ENCODE data around the gene TAF12.

DNA sequence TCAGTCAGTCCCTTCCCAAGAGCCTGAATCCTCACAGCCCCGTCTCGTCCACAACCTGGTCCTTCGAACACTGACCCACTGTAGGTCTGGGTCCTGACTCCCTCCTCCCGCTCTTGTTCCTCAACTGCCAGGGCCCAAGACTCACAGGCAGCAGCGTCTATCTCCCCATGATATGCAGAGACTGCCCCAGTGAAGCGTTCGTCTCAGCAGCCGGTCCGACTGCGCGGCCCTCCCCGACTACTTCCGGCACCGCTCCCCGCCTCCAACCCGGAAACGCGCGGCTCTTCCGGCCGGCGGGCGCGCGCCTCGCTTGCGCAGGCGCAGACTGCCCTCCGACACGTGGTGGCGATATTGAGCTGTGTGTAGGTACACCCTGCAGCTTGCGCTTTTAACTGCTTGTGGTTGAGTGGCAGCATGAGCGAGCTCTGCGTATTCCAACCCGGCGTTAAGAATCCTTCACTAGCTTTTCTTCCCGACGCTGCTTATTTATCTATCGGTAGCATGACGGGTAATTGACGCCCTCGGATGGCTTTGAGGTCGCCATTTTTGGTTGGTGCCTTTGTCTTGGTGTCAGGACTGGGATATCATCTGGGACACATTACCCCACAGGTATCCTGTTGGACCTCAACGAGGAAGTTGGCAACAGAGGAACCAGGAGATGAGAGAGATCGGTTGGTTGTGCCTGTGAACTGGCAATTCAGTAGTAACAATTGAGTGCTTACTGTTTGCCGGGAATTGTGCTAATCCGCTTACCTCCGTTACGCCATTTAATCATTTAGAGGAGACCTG lies at the start of gene TAF12:
- TF ChIP-seq, protein P1, sequence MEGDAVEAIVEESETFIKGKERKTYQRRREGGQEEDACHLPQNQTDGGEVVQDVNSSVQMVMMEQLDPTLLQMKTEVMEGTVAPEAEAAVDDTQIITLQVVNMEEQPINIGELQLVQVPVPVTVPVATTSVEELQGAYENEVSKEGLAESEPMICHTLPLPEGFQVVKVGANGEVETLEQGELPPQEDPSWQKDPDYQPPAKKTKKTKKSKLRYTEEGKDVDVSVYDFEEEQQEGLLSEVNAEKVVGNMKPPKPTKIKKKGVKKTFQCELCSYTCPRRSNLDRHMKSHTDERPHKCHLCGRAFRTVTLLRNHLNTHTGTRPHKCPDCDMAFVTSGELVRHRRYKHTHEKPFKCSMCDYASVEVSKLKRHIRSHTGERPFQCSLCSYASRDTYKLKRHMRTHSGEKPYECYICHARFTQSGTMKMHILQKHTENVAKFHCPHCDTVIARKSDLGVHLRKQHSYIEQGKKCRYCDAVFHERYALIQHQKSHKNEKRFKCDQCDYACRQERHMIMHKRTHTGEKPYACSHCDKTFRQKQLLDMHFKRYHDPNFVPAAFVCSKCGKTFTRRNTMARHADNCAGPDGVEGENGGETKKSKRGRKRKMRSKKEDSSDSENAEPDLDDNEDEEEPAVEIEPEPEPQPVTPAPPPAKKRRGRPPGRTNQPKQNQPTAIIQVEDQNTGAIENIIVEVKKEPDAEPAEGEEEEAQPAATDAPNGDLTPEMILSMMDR (IDR thresholded peaks at IDR 0.05): peak; percentile 35 to 51 (median 36)
- TF ChIP-seq POLR2AphosphoS5 (IDR thresholded peaks at IDR 0.05) (peak; percentile 97 to 98), POLR2A (IDR thresholded peaks at IDR 0.05; ENCODE audit: low read depth) (peak; percentile 87)

Measured in esophagus muscularis mucosa (tissue), 3 donors.